MG63 (cell line): ENCODE measurements around the gene CDKN2A. TPM values are rescaled to one million over a fixed set of nuclear protein-coding genes. Genes with fewer than 3 reads are reported as not detected.

Experiments
- DNase-seq: peaks from one replicate; pipeline ENCODE4 v3.0.0-alpha.2; 2020
- H3K27me3 ChIP-seq: fragments of 250-450 bp; sonication (Bioruptor Pico); 2 replicates; pipeline ENCODE4 v1.5.1; 2020; ENCODE audit warnings: mild to moderate bottlenecking, moderate library complexity
- H3K36me3 ChIP-seq: fragments of 250-450 bp; sonication (Bioruptor Pico); 2 replicates; pipeline ENCODE4 v1.5.1; 2020; ENCODE audit warnings: mild to moderate bottlenecking, moderate library complexity
- H3K4me3 ChIP-seq: fragments of 250-450 bp; sonication (Bioruptor Pico); 2 replicates; pipeline ENCODE4 v1.5.1; 2020; ENCODE audit warnings: mild to moderate bottlenecking, moderate library complexity
- H3K9me3 ChIP-seq: fragments of 250-450 bp; sonication (Bioruptor Pico); 2 replicates; pipeline ENCODE4 v1.5.1; 2020; ENCODE audit warnings: mild to moderate bottlenecking, moderate library complexity
- total RNA-seq: library from RNA; depleted of rRNA; stranded (reverse); fragments of >200 nt; shearing (Covaris generic); gene quantifications from 2 replicates; pipeline ENCODE4 v1.2.3, GENCODE V29; 2014; ENCODE audit warnings: low replicate concordance; rRNA removed

Gene CDKN2A
- total RNA-seq: not detected in 2 replicates

- H3K4me3 ChIP-seq: no peak within 1 kb of the TSS
- H3K27me3 ChIP-seq: no peaks in the 10 kb centered on the region
- H3K36me3 ChIP-seq: no peaks in the 10 kb centered on the region
- no peak for DNase-seq
- no peaks in the 10 kb centered on the region for H3K9me3 ChIP-seq
These were observed at the start of gene CDKN2A for GRCh38 chr9:21993893-21994555. Gene CDKN2A, minus strand, starts transcription at chr9:21994392.

GRCh38 chr9:22043928-22044327, 49.7 kb upstream of the CDKN2A start:
- no peak for DNase-seq
- Histone ChIP-seq H3K36me3 (no peaks in the 10 kb centered on the region), H3K4me3 (no peak overlapping the region), H3K27me3 (no peaks in the 10 kb centered on the region), H3K9me3 (no peaks in the 10 kb centered on the region)

GRCh38 chr9:22041775-22042174, 47.6 kb upstream of the CDKN2A start:
- no peaks in the 10 kb centered on the region for H3K36me3 ChIP-seq
- no peak for DNase-seq
- no peak overlapping the region for H3K4me3 ChIP-seq
- H3K9me3 ChIP-seq: no peaks in the 10 kb centered on the region
- no peaks in the 10 kb centered on the region for H3K27me3 ChIP-seq

GRCh38 chr9:22041344-22041743, 47.2 kb upstream of the CDKN2A start:
- H3K36me3 ChIP-seq: no peaks in the 10 kb centered on the region
- H3K9me3 ChIP-seq: no peaks in the 10 kb centered on the region
- H3K4me3 ChIP-seq: no peak overlapping the region
- H3K27me3 ChIP-seq: no peaks in the 10 kb centered on the region
- DNase-seq: no peak

- DNase-seq: no peak
- Histone ChIP-seq H3K36me3 (no peaks in the 10 kb centered on the region), H3K27me3 (no peaks in the 10 kb centered on the region), H3K4me3 (no peak overlapping the region), H3K9me3 (no peaks in the 10 kb centered on the region)
These were observed 46.6 kb upstream of the CDKN2A start for GRCh38 chr9:22040760-22041159.

GRCh38 chr9:22039258-22039657, 45.1 kb upstream of the CDKN2A start:
- no peak for DNase-seq
- Histone ChIP-seq H3K9me3 (no peaks in the 10 kb centered on the region), H3K36me3 (no peaks in the 10 kb centered on the region), H3K27me3 (no peaks in the 10 kb centered on the region), H3K4me3 (no peak overlapping the region)

GRCh38 chr9:22037954-22038690, 43.9 kb upstream of the CDKN2A start:
- Histone ChIP-seq H3K27me3 (no peaks in the 10 kb centered on the region), H3K4me3 (no peak overlapping the region), H3K9me3 (no peaks in the 10 kb centered on the region), H3K36me3 (no peaks in the 10 kb centered on the region)
- DNase-seq: no peak

GRCh38 chr9:22036866-22037626, 42.9 kb upstream of the CDKN2A start:
- Histone ChIP-seq H3K9me3 (no peaks in the 10 kb centered on the region), H3K4me3 (no peak overlapping the region), H3K36me3 (no peaks in the 10 kb centered on the region), H3K27me3 (no peaks in the 10 kb centered on the region)
- no peak for DNase-seq

- H3K36me3 ChIP-seq: no peaks in the 10 kb centered on the region
- H3K4me3 ChIP-seq: no peak overlapping the region
- no peaks in the 10 kb centered on the region for H3K9me3 ChIP-seq
- DNase-seq: no peak
- H3K27me3 ChIP-seq: no peaks in the 10 kb centered on the region
These were observed 41.4 kb upstream of the CDKN2A start for GRCh38 chr9:22035591-22036011.

- Histone ChIP-seq H3K27me3 (no peaks in the 10 kb centered on the region), H3K9me3 (no peaks in the 10 kb centered on the region), H3K4me3 (no peak overlapping the region), H3K36me3 (no peaks in the 10 kb centered on the region)
- no peak for DNase-seq
These were observed 38.9 kb upstream of the CDKN2A start for GRCh38 chr9:22033012-22033630.

- H3K27me3 ChIP-seq: no peaks in the 10 kb centered on the region
- H3K9me3 ChIP-seq: no peaks in the 10 kb centered on the region
- H3K4me3 ChIP-seq: no peak overlapping the region
- DNase-seq: no peak
- H3K36me3 ChIP-seq: no peaks in the 10 kb centered on the region
These were observed 37.6 kb upstream of the CDKN2A start for GRCh38 chr9:22031655-22032411.

GRCh38 chr9:22030101-22030598, 36.0 kb upstream of the CDKN2A start:
- H3K9me3 ChIP-seq: no peaks in the 10 kb centered on the region
- DNase-seq: no peak
- H3K36me3 ChIP-seq: no peaks in the 10 kb centered on the region
- H3K27me3 ChIP-seq: no peaks in the 10 kb centered on the region
- no peak overlapping the region for H3K4me3 ChIP-seq

GRCh38 chr9:22029231-22029630, 35.0 kb upstream of the CDKN2A start:
- DNase-seq: no peak
- H3K4me3 ChIP-seq: no peak overlapping the region
- no peaks in the 10 kb centered on the region for H3K9me3 ChIP-seq
- no peaks in the 10 kb centered on the region for H3K27me3 ChIP-seq
- no peaks in the 10 kb centered on the region for H3K36me3 ChIP-seq

- Histone ChIP-seq H3K4me3 (no peak overlapping the region), H3K36me3 (no peaks in the 10 kb centered on the region), H3K27me3 (no peaks in the 10 kb centered on the region), H3K9me3 (no peaks in the 10 kb centered on the region)
- DNase-seq: no peak
These were observed 34.2 kb upstream of the CDKN2A start for GRCh38 chr9:22028394-22028793.

- H3K27me3 ChIP-seq: no peaks in the 10 kb centered on the region
These were observed 32.5 kb upstream of the CDKN2A start for GRCh38 chr9:22026696-22027095.

GRCh38 chr9:22022396-22022795, 28.2 kb upstream of the CDKN2A start:
- DNase-seq: no peak
- Histone ChIP-seq H3K27me3 (no peaks in the 10 kb centered on the region), H3K9me3 (no peaks in the 10 kb centered on the region), H3K4me3 (no peak overlapping the region), H3K36me3 (no peaks in the 10 kb centered on the region)

More at GRCh38 chr9:22026696-22027095, 32.5 kb upstream of the CDKN2A start:
- Histone ChIP-seq H3K9me3 (no peaks in the 10 kb centered on the region), H3K36me3 (no peaks in the 10 kb centered on the region), H3K4me3 (no peak overlapping the region)
- DNase-seq: no peak
